Hepatocyte (in vitro differentiated cells): Measurements from ENCODE around the gene GPR180.

Experiments
- EZH2 ChIP-seq: fragments of 200-600 bp; sonication (generic); IDR thresholded peaks from 2 replicates; pipeline ENCODE4 v1.6.1; 2016; ENCODE audit warnings: antibody characterized with exemption, mild to moderate bottlenecking, borderline replicate concordance
- TF ChIP-seq, protein P1 (sequence below): fragments of 200-600 bp; sonication (generic); IDR thresholded peaks from 2 replicates; pipeline ENCODE4 v1.5.1; 2016; ENCODE audit warnings: antibody characterized with exemption, mild to moderate bottlenecking; ENCODE audit not compliant: poor library complexity

DNA sequence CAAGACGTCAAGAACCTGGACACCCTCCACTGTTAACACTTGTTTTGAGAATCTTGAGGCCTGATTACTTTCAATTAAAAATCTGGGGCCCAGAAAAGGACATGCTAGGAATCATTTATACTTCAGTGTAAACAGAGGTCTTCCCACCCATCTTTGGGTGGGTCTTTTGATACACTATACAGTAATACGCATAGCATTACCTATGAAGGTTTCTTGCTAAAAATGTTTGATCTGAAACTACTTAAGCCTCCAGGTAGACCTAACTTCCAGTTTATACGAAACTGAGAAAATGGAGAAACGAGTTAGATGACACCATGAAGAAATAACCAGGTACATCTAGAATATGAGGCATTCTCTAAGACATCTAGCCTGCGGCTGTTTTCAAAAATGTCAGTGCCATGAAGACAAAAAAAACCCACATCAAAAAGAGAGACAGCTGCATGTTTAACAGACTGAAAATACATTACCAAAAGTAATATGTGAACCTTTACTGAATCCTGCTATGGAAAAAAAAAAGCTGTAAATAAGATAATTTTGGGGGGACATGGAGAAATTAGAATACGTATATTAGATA lies 42.3 kb upstream of the GPR180 start:
- no peak for TF ChIP-seq EZH2
- TF ChIP-seq, protein P1, sequence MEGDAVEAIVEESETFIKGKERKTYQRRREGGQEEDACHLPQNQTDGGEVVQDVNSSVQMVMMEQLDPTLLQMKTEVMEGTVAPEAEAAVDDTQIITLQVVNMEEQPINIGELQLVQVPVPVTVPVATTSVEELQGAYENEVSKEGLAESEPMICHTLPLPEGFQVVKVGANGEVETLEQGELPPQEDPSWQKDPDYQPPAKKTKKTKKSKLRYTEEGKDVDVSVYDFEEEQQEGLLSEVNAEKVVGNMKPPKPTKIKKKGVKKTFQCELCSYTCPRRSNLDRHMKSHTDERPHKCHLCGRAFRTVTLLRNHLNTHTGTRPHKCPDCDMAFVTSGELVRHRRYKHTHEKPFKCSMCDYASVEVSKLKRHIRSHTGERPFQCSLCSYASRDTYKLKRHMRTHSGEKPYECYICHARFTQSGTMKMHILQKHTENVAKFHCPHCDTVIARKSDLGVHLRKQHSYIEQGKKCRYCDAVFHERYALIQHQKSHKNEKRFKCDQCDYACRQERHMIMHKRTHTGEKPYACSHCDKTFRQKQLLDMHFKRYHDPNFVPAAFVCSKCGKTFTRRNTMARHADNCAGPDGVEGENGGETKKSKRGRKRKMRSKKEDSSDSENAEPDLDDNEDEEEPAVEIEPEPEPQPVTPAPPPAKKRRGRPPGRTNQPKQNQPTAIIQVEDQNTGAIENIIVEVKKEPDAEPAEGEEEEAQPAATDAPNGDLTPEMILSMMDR: no peak
